ENCODE measurements around the gene SEC14L6. TPM values are rescaled to one million over a fixed set of nuclear protein-coding genes. Genes with fewer than 3 reads are reported as not detected.
"Not testable (repeated sequence)": the region's sequence is repeated elsewhere in the genome, so short reads cannot be mapped to it uniquely, and the experiment has no call there.

SEC14L6 gene
- total RNA-seq: not detected
- long read RNA-seq: 0 reads

DNA sequence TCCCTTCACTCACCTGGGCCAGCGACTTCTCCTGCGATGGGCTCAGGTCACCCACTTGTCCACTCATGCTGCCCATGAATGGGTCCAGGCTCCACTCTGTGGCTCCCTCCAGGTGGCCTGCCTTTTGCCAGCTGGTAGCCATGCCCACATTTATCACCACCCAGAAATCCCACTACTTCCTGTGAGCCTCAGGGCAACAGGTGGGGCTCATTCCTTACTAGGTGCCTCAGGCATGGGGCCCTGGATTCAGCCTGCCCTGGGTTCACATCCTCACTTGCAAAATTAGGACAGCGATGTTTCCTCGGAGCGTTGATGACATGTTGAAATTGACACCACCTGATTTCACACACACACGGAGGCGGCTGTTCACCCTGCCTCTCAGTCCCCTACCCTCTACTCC lies at the start of gene SEC14L6:
Gene SEC14L6 (minus strand): TSS at position 126 of the 400 bp plus-strand sequence. CDS start 59 bp downstream, at position 67.
- DNase-seq (peak; percentile 17), ATAC-seq (ENCODE audit: poor library complexity) (no peak)
- intact Hi-C loops (cut with DNase I): no loop called here

DNA sequence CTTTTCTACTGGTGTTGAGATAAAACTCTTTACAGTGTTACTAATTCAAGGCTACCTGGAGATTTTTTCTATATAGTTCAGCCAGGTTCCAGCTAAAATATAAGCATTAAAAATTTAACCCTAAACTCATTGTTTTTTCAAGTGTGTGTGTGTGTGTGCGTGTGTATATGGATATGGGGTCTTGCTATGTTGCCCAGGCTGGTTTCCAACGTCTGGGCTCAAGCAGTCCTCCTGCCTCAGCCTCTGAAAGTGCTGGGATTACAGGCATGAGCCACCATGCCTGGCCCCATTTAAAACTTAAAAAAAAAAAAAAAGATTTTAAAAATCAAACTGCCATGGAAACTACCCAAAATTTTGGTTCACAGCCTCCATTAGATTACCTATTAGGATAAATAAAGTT lies 49.7 kb upstream of the SEC14L6 start:
- intact Hi-C loops (cut with DNase I): no loop called here
- no peak for DNase-seq
- ATAC-seq (ENCODE audit: poor library complexity): no peak

DNA sequence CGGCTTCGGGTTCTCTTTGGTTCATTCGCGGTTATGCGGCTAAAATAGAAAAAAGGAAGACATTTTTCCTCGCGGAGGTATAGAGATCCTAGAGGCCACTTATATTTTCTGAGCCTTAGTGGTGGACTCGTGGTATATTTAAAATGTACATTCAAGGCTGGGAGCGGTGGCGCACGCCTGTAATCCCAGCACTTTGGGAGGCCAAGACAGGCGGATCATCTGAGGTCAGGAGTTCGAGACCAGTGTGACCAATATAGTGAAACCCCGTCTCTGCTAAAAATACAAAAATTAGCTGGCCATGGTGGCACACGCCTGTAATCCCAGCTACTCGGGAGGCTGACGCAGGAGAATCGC lies 45.8 kb upstream of the SEC14L6 start:
- DNase-seq; ATAC-seq (ENCODE audit: poor library complexity); intact Hi-C loops (cut with DNase I): not testable (repeated sequence)

DNA sequence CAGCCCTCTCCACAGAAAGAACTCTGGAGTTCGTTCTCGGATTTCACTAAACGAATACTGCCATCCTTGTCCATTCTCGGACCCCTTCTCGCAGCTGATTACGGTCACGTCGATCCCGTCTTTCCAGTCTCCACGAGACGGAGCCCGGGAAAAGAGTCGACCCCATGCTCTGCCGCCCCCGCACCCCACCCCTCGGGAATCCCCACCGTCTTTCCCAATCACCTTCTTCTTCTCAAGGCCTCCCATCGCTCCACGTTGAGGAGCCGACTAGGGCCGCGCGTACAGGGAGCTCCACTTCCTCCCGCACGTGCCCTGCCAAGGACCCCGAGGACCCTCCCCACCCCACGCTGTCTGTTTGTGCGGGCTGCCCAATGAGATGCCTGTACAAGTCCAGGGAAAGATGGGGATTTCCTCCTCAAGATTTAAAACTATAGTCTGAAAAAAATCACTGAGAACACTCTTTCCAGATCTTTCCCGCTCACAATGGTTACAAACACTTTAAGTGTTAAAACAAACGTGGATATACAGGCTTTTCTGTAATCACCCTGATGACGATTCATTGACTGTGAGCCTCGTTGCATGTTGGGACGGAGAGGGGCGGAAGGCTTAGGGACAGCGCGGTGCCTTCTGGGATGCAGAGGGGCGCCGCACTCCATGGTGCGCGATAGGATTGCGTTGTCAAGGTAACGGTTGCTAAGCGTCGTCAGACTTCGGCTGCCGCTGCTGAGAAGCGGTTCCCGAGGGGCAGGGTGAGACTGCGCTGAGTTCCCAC lies 45.2 kb upstream of the SEC14L6 start, which contains the start of gene PES1:
Gene PES1 (minus strand): TSS at position 323 of the 772 bp plus-strand sequence. CDS start 77 bp downstream, at position 246.
- intact Hi-C loops (cut with DNase I): no loop called here
- peak; percentile 96 for DNase-seq
- ATAC-seq (ENCODE audit: poor library complexity): peak; percentile 100

DNA sequence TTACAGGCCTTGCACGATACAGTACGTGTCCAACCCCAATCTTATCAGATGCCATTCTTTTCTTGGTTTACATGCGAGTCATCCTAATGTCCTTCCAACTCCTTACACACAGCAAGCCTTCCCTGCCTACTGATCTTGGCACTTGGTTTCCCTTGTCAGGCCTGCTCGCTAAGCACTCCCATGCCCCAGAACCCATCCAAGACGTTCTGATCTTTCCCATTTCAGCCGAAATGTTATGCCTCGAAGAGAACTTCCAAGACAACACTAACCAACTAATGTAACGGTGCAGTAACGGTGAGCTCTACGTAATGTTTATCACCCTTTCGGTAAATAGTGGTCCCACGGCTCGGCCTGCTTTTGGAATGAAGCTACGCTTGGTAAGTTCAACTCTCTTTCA lies 44.6 kb upstream of the SEC14L6 start:
- intact Hi-C loops (cut with DNase I): no loop called here
- no peak for ATAC-seq (ENCODE audit: poor library complexity)
- no peak for DNase-seq

DNA sequence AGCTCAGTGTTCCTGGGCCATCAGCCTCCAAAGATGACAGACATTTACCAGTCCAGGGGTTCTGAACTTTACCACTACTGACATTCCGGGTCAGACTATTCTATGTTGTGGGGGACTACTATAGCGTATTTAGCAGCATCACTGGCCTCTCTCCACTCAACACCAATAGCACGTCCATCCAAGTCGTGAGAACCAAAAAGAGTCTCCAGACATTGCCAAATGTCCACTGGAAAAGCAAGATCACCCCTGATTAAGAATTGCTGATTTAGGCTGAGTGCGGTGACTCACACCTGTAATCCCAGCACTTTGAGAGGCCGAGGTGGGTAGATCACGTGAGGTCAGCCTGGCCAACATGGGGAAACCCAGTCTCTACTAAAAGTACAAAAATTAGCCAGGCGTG lies 39.9 kb upstream of the SEC14L6 start:
- intact Hi-C loops (cut with DNase I): no loop called here

DNA sequence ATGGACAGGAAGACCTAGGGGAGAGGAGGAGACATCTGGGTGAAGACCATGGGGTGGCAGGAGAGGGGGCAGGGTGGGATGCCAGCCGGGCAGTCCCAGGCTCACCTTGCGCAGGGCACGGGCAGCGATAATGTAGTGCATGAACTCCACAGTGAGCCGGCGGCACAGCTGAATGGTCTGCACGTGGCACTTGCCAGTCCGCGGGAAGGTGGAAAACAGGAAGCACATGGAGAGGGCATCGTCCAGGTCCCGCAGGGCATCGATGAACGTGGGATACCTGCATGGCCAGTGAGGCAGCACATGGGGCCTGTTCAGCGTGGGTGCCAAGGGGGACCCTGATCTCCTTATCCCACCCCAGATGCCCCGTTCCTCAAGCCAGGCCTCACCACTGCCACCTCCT lies 37.9 kb upstream of the SEC14L6 start:
- DNase-seq: no peak
- ATAC-seq (ENCODE audit: poor library complexity): no peak
- intact Hi-C loops (cut with DNase I): no loop called here

More for the DNA sequence above, 39.9 kb upstream of the SEC14L6 start:
- no peak for DNase-seq
- no peak for ATAC-seq (ENCODE audit: poor library complexity)

DNA sequence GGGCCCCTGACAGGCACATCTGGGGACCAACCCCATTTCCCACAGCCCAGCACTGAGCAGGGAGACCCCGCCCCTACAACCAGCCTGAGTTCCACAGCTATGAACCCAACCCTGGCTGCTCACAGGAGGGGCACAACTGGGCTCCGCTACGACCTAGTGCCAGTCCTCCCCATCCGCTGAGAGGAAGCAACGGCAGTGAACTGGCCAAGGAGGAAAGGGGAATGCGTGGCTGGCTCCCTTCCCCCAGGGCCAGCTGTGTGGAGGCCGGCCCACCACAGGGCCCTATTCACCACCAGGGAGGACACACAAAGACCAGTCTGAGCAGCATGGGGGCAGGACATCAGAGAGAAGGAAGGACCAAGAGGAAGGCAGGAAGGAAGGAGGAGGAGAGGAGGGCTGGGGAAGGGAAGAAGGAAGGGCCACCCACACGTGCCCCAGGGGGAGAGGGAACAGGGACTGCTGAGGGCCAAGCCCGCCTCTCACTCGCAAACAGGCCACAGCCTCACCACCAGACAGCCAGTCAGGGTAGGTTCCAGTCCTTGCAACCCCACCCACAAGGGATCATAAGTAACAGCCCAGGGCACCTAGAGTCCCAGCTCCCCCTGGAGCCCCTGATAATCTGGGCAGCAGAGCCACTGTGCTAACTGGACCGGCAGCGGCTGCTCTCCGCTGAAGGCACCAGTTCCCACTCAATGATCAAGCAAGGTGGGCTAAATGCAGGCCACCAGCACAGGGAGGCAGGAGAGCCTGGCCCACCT lies 36.4 kb upstream of the SEC14L6 start:
- ATAC-seq (ENCODE audit: poor library complexity): no peak
- DNase-seq: no peak
- intact Hi-C loops (cut with DNase I): no loop called here

DNA sequence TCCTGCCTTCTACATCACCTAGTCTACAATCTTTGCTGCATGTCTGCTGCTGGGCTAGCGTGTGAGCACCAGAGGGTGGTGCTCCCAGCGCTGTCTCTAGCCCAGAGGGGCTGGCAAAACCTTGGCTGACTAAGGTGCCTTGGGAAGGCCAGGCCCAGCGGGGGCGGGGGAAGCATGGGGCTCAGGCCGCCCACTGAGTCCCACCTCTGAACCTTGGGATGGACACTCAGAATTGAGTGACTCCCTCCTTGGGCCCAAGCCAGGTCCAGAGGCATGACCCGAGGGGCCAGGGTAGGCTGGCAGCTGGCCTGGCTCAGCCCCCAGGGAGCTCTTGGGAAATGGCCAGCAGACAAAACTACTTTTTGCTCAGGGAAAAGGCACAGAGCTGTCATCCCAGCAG lies 35.5 kb upstream of the SEC14L6 start:
- DNase-seq (no peak), ATAC-seq (ENCODE audit: poor library complexity) (no peak)
- intact Hi-C loops (cut with DNase I): no loop called here

DNA sequence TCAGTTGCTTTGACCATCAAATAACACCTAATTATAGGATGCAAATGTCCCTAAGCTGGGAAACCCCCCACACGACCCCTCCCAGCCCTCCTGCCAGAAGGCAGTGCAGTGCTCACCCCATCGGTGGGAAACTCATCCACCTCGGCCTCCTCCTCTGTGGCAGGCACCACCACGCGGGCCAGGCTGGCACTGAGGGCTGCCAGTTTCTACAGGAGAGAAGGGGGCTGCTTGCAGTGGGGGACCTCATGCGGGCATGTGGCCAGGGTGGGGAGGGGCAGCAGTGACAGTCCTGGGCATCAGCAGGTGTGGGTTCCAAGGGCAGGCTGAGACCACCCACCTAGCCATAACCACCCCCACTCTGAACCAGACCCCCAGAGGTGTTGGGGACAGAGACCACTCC lies 34.4 kb upstream of the SEC14L6 start:
- intact Hi-C loops (cut with DNase I): no loop called here
- ATAC-seq (ENCODE audit: poor library complexity) (no peak), DNase-seq (no peak)

DNA sequence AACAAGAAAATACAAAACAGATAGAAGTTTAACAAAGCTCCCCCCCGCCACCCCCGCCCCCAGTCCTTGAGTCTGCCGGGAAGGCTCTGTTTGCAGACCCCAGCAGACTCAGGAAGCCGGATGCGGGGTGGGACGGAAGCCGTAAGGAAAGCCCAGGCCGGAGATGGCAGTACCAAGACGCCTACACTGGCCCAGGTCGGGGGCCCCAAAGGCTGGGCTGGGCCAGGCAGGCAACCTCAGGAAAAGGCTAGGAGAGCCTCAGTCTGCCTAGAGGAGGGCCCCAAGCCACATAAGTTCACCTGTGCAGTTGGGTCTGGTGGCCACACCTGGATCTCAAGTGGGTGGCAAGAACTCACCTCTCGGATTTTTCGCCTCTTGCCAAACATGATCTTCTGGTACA lies 31.9 kb upstream of the SEC14L6 start:
- intact Hi-C loops (cut with DNase I): no loop called here
- DNase-seq (no peak), ATAC-seq (ENCODE audit: poor library complexity) (no peak)

DNA sequence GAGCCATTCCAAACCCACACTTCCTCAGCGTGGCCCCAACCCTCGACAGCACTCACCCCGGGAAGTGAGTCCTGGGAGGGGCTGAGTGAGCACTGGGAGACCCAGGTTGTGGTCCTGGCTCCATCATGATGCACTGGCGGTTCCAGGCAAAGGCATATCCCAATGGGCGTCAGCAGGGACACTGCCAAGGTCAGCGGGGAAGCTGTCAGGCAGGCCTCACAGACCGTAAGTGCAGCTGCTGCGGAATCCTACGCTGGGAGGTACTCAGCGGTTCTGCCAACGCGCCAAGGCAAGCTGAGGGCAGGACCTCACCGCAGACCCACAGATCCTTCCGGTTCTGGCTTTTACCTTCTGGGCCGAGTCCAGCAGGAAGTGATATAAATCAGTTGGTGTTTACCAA lies 29.3 kb upstream of the SEC14L6 start:
- no peak for ATAC-seq (ENCODE audit: poor library complexity)
- intact Hi-C loops (cut with DNase I): no loop called here
- no peak for DNase-seq

DNA sequence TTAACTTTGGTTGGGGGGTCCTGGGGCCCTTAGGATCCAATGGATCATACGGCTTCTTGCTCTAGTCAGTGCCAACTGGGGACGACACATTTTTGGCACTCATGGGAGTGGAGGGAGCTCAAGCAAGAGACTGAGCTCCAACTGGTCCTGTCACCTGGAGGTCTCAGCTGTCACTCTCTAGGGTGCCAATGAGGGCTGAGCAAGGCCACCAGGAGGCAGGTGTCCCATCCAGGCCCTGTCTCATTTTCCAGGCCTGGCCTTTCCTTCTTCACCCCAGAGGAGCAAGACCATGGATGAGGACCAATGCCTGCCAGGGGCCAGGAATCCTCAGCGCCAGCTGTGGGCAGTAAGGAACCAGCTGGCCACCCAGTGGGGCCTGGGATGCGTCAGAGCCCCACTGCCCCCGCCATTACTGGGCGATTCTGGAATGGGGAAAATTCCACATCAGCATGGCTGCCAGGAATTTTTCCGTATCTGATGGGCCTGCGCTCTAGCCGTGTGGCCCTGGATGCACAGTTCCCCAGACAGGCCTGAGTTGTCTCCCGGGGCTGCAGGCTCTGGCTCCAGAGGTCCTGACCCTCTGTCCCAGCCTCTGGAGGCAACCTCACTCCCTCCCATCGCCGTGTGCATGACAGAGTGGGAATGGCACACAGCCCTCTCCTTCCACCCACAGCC lies 28.6 kb upstream of the SEC14L6 start:
- ATAC-seq (ENCODE audit: poor library complexity): peak; percentile 38
- DNase-seq: no peak
- intact Hi-C loops (cut with DNase I): no loop called here

DNA sequence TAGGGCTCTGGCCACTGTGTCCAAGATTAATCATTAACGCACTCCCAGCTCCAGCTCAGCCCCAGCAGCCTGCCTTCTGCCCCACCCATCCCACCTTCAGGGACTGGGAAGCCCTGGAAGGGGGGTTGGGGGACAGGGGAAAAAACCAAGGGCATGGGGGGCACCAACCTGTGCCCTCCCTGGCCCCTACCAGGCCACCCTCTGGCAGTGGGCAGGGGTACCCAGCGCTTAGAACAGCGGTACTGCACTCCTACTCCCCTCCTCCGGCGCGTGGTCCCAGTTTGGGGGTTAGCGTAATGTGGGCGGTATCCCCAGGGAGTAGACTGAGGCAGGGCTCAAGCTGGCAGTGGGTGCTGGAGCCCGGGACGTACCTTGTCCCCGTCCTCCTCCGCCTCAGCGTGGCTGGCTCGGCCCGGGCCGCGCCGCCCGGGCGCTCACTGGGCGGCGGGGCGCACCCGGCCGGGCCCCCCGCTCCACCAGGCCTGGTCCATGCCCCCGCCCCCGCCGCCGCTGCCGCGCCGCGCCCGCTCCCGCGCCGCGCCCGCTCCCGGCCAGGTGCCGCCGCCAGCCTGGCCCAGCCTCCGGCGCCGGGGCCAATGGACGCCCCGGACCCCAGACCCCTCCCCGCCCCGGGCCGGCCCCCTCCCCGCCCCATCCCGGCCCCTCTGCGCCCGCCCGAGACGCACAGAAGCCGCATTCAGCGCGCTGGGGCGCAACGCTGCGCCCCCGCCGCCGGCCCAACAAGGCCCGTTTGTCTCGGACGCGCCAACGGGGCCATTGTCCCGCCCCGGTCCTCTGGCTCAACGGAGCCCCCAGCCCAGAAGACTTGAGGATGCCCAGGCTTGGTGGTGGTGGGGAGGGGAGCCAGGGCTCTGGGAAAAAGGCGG lies 27.8 kb upstream of the SEC14L6 start, which contains the start of gene GAL3ST1:
Gene GAL3ST1 (minus strand): TSS at position 571 of the 887 bp plus-strand sequence. CDS start 17,273 bp downstream, outside the sequence.
- ATAC-seq (ENCODE audit: poor library complexity) (no peak), DNase-seq (no peak)
- intact Hi-C loops (cut with DNase I): no loop called here

DNA sequence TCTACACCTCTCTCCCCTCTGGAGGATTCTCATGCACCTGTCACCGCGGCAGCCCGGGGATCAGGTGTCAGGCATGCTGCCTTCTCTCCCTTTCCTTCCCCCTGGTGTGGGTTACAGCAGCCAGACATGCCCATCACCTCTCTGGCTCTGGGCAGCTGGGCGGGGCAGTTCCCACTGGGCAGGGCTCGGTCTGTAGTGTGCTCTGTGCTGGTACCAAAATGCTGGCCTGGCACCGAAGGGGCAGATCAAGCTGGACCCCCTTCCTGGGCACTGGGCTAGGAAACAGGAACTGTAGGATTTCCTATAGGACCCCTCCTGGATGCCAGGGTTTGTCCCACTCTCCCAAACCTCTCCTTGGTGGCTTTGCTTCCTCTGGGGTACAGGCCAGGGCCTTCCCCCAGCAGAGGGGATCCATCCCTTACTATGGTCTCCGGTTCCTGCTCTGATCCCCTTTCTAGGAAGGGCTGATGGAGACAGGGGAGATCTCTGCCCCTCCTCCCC lies 27.1 kb upstream of the SEC14L6 start:
- intact Hi-C loops (cut with DNase I): no loop called here
- no peak for DNase-seq
- ATAC-seq (ENCODE audit: poor library complexity): no peak

DNA sequence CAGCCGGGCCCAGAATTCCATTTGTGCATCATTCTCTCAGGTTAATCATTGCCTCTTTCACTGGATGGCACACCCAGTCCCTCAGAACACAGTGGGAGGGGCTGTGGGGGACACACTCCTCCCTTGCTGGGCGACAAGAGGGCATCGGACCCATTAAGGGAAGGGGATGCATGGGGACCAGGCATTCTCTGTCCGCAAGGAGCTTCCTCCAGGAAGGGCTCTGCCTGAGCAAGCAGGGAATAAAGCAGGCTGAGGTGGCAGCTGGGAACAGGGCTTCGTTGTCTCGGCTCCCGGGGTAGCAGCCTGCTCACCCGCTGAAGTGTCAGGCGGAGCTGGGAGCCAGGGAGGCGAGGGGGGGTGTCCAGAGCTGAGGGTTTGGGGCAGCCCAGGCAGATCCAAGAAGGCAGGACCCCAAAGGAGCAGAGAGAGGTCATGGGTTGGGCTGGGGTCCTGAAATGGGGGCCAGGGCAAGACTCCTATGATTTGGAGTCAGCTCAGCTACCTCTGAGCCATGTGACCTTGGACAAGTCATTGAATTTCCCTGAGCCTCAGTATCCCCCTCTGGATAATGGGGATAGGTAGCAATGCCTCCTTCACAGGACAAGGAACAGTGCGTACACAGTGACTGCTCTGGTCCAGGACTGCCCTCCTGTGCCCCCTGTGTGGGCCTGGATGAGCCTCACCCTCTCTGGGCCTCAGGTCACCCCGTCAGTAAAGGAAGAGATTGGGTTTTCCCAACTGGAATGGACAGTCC lies 26.5 kb upstream of the SEC14L6 start:
- intact Hi-C loops (cut with DNase I): no loop called here
- ATAC-seq (ENCODE audit: poor library complexity) (no peak), DNase-seq (no peak)

DNA sequence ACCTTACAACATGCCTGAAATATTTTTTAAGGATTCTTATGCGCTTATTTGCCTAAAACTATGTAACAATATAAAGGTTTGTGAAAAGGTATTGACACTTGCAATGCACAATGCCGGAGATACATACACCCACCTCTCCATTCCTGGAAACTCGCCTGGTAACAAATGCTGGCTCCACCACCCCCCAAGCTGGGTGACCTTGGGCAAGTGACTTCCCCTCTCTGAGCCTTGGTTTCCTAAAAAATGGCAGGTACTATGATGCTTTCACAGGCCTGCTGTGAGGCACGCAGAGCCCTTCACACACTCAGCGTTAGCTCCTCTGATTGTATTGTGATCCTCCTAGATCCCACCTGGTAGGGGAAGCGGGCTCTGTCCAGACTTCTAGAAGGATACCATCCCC lies 25.7 kb upstream of the SEC14L6 start:
- peak; percentile 6 for DNase-seq
- intact Hi-C loops (cut with DNase I): no loop called here

More for the DNA sequence above, 25.7 kb upstream of the SEC14L6 start:
- no peak for ATAC-seq (ENCODE audit: poor library complexity)
